ENCODE results near the gene PKHD1.

PKHD1 gene

GRCh38 chr6:52013035-52013434 lies 74.4 kb downstream of the PKHD1 start:
- in situ Hi-C loops (cut with HindIII; ENCODE audit: low sequenced_read_pairs), result no loop called here
- no peak for DNase-seq (ENCODE audit: low read depth)
- H3K4me3 ChIP-seq (ENCODE audit: low read depth, low read length), result no peak overlapping the region
- TF ChIP-seq CTCF (IDR thresholded peaks at IDR 0.05; ENCODE audit: low read depth, low read length, missing control alignments), result no peak

- H3K4me3 ChIP-seq (ENCODE audit: low read depth, low read length), result no peak overlapping the region
- no peak for TF ChIP-seq CTCF (IDR thresholded peaks at IDR 0.05; ENCODE audit: low read depth, low read length, missing control alignments)
- in situ Hi-C loops (cut with HindIII; ENCODE audit: low sequenced_read_pairs), result no loop called here
- DNase-seq (ENCODE audit: low read depth), result no peak
These were observed 74.8 kb downstream of the PKHD1 start for GRCh38 chr6:52012582-52012981.

GRCh38 chr6:52010806-52011205 lies 76.6 kb downstream of the PKHD1 start:
- no peak for DNase-seq (ENCODE audit: low read depth)
- no peak for TF ChIP-seq CTCF (IDR thresholded peaks at IDR 0.05; ENCODE audit: low read depth, low read length, missing control alignments)
- no peak overlapping the region for H3K4me3 ChIP-seq (ENCODE audit: low read depth, low read length)
- in situ Hi-C loops (cut with HindIII; ENCODE audit: low sequenced_read_pairs), result no loop called here

GRCh38 chr6:52010145-52010544 lies 77.3 kb downstream of the PKHD1 start:
- no peak for TF ChIP-seq CTCF (IDR thresholded peaks at IDR 0.05; ENCODE audit: low read depth, low read length, missing control alignments)
- in situ Hi-C loops (cut with HindIII; ENCODE audit: low sequenced_read_pairs), result no loop called here
- H3K4me3 ChIP-seq (ENCODE audit: low read depth, low read length), result no peak overlapping the region
- DNase-seq (ENCODE audit: low read depth), result no peak

- no peak for TF ChIP-seq CTCF (IDR thresholded peaks at IDR 0.05; ENCODE audit: low read depth, low read length, missing control alignments)
- in situ Hi-C loops (cut with HindIII; ENCODE audit: low sequenced_read_pairs), result no loop called here
- H3K4me3 ChIP-seq (ENCODE audit: low read depth, low read length), result no peak overlapping the region
- no peak for DNase-seq (ENCODE audit: low read depth)
These were observed 77.8 kb downstream of the PKHD1 start for GRCh38 chr6:52009466-52010140.

GRCh38 chr6:52000064-52000463 lies 87.3 kb downstream of the PKHD1 start:
- DNase-seq (ENCODE audit: low read depth), result no peak
- no peak for TF ChIP-seq CTCF (IDR thresholded peaks at IDR 0.05; ENCODE audit: low read depth, low read length, missing control alignments)
- in situ Hi-C loops (cut with HindIII; ENCODE audit: low sequenced_read_pairs), result no loop called here
- no peak overlapping the region for H3K4me3 ChIP-seq (ENCODE audit: low read depth, low read length)

Measured in astrocyte of the cerebellum (primary cell).